GM06990 (cell line): ENCODE results near the gene PAF1.

Experiments
- DNase-seq: peaks from one replicate; pipeline ENCODE4 v3.0.0-alpha.2; 2011; ENCODE audit not compliant: insufficient read length; ENCODE audit errors: extremely low read depth
- H3K27me3 ChIP-seq: replicated peaks from 2 replicates; pipeline ENCODE4 v1.6.0; 2011; ENCODE audit warnings: low read length; ENCODE audit not compliant: control insufficient read depth, insufficient read depth
- H3K36me3 ChIP-seq: 2 replicates; pipeline ENCODE4 v1.5.1; 2011; ENCODE audit warnings: low read length; ENCODE audit not compliant: control insufficient read depth, insufficient read depth
- H3K4me3 ChIP-seq: replicated peaks from 2 replicates; pipeline ENCODE4 v1.5.1; 2011; ENCODE audit warnings: low read depth, mild to moderate bottlenecking, control low read depth, low read length
- CTCF ChIP-seq: IDR thresholded peaks from 2 replicates; pipeline ENCODE4 v1.5.1; 2011; ENCODE audit warnings: low read length, control low read depth, mild to moderate bottlenecking, inconsistent platforms; ENCODE audit not compliant: insufficient read depth, poor library complexity, severe bottlenecking

PAF1 gene

GRCh38 chr19:39363901-39364457 is 26.9 kb downstream of the PAF1 start:
- DNase-seq: no peak
- no peak for TF ChIP-seq CTCF
- Histone ChIP-seq H3K4me3 (no peak overlapping the region), H3K27me3 (no peaks in the 10 kb centered on the region), H3K36me3 (peaks cover 11% of the 10 kb centered on the region)

DNA sequence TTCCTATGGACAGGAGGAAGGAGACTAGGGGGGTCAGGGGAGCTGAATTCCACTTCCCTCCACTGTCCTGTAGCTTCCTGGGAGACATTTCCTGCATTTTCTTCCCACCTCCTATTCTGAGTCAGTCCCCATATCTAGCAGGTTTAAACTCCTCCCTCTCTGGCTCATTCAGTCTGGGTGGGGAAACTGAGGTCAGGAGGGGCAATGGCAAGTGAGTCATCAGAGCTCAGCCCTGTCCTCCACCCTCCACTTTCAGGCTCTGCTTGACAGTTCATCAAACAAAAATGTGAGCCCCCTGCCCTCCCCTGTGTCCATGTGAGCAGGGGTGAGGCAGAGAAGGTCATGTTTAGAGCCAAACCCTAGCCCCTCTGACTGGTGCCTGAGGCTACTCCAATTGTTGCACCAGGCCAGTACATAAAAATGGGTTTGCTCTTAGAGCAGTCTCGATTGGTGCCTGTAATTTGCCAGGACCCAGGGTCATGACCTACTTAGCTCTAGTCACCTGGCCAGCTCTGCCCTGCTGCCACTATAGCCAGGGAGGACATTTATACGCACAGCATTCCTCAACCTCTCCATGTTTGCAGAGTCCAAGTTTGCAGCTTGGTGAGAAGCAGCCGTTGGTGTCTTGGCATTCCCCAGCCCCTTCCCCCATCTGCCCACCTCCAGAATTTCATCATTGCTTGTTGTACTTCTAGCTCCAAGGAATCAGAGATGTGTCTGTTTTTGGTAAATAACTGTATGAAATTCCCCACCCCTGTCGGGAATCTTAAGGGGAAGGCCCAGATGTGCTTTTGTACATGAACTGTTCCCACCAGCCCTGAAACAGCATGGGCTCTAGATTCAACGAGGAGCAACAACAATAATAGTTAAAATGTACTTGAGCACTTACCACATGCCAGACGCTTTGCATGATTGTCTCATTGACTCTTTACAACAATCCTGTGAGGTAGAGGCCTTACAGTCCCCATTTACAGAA is 27.9 kb downstream of the PAF1 start:
- H3K27me3 ChIP-seq: no peaks in the 10 kb centered on the region
- TF ChIP-seq CTCF: no peak
- H3K4me3 ChIP-seq: no peak overlapping the region
- no peak for DNase-seq
- H3K36me3 ChIP-seq: peaks cover 11% of the 10 kb centered on the region

GRCh38 chr19:39360599-39360998 is 30.3 kb downstream of the PAF1 start:
- Histone ChIP-seq H3K36me3 (peaks cover 26% of the 10 kb centered on the region), H3K4me3 (no peak overlapping the region), H3K27me3 (no peaks in the 10 kb centered on the region)
- DNase-seq: no peak
- TF ChIP-seq CTCF: no peak

GRCh38 chr19:39359026-39359425 is 31.9 kb downstream of the PAF1 start:
- Histone ChIP-seq H3K36me3 (peaks cover 31% of the 10 kb centered on the region), H3K27me3 (no peaks in the 10 kb centered on the region), H3K4me3 (no peak overlapping the region)
- TF ChIP-seq CTCF: no peak
- no peak for DNase-seq

- no peak for TF ChIP-seq CTCF
- H3K36me3 ChIP-seq: peaks cover 27% of the 10 kb centered on the region
- no peak overlapping the region for H3K4me3 ChIP-seq
- no peaks in the 10 kb centered on the region for H3K27me3 ChIP-seq
- no peak for DNase-seq
These were observed 34.3 kb downstream of the PAF1 start for GRCh38 chr19:39356647-39357046.
